HG03442 (cell line): ENCODE results near the gene PRDM2.

Experiments used
- ATAC-seq: cut with Tn5 transposase; IDR thresholded peaks from one replicate; pipeline ENCODE4 v1.9.1; 2021; ENCODE audit warnings: mild to moderate bottlenecking, moderate library complexity; ENCODE audit not compliant: unreplicated experiment

Gene PRDM2

DNA sequence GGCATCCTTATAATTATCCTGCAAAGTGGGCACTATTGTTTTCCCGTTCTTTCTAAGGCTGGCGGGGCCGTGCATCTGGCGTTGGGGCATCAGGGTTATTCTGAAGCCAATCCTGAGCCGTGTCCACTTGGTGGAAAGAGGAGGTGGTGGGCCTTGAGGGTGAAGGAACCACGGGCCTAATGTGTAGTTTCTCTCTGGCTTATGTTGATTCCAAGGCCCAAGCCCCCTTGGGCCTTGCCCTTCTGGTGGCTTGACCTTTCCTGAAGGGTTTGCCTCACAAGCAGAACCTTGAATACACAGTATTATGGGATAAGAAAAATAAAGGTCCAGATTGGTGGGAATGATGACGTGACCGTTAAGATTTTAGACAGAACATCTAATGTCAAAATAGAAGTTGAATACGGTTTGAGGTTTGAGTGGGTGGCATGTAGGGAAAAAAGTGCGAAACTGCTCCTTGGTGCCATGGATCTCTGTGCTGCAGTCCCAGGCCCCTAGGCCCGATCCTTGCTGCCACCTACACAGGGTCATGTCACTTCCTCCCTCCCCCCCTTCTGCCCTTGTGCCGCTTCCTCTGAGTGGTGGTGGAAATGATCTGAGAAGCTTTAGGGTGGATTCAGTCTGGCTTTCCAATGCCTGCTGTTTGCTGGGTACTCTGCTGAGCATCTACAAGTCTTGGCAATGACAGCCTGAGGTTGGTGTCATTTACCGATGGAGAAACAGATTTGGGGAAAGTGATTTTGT, 90.5 kb downstream of the PRDM2 start:
- ATAC-seq: no peak

GRCh38 chr1:13792419-13792818, 92.4 kb downstream of the PRDM2 start:
- ATAC-seq: no peak

DNA sequence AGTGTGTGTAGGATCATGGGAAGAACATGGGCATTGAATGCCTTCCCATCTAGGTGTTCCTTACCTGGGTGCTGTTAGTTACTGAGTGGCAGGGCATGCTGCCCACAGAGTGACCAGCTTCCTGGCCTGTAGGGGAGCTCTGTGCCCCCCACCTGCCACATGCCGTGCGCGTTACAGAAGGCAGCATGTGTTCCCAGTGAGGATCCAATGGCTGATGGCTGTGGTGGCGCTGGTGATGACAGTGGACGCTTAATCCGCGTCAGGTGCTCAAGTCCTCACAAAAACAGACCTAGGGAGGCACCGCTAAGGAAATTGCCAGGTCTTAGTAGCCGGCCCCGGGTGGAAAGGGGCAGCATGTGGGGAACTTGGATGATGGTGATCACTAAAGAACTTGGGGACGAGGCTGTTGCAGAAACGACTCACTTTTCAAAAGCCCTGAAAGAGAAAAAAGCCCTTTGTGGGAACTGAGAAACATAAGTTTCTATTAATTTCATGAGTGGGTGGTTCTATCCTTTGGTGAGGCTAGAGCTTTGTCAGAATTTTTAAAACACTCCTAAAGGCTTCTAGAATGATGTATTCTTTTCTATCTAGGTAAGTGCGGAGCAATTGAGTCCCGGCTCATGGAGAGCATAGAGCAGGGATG, 93.2 kb downstream of the PRDM2 start:
- ATAC-seq: no peak

GRCh38 chr1:13794231-13795187, 94.5 kb downstream of the PRDM2 start:
- ATAC-seq: no peak

- ATAC-seq: no peak
These were observed 97.4 kb downstream of the PRDM2 start for GRCh38 chr1:13797397-13797796.

DNA sequence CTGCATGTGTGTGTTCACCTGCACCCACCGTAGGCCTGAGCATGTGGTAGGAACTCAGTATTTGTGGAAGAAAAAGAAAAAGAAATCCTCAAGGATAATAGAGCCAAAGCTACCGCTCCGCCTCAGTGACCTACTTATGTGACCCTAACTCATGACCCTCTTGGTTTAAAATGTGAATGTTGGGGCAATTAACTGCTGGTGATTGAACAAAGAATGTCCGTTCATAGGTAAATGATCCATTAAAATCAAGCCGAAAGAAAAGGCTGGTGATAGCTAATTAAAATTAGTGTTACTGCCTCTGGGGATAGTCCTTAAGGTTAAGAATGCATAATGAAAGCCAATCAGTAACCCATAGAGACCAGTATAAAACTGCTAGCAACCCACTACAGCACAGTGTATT, 98.1 kb downstream of the PRDM2 start:
- no peak for ATAC-seq

- no peak for ATAC-seq
These were observed 99.7 kb downstream of the PRDM2 start for GRCh38 chr1:13799502-13800283.

GRCh38 chr1:13801232-13801631, 101.2 kb downstream of the PRDM2 start:
- ATAC-seq: no peak

- ATAC-seq: no peak
These were observed 101.9 kb downstream of the PRDM2 start for GRCh38 chr1:13801655-13802486.

GRCh38 chr1:13802782-13803545, 103.0 kb downstream of the PRDM2 start:
- ATAC-seq: no peak

DNA sequence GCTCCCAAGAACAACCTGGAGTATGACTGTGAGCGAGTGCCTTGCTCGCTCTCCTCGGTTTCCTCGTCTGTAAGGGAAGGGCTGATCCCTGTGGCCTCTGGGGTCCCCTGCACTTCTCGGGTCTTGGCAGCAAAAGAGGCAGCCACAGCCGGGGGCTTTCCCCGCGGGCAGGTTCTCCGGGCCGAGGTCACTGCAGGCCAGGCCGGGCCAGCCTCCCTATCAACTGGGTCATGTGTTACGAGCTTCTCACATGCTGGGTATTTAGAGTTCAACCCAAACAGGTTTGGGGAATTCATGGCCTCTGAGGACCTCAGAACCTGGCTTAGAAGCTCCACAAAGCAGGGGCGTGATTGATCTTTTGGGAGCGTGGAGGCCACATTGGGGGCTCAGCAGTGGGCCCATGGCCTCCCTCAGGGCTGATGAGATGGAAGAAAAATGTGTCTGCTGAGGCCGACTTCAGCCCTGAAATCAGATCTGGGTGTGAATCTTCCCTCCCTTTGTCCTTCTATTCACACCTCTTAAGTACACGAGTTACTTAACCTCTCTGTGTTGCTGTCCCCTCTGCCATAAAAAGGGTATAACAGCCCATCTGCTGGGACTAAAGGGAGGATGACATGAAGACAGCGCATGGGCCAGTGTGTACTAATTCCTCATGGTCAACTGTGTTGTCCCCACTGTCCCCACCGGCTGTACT, 103.7 kb downstream of the PRDM2 start:
- ATAC-seq: no peak

DNA sequence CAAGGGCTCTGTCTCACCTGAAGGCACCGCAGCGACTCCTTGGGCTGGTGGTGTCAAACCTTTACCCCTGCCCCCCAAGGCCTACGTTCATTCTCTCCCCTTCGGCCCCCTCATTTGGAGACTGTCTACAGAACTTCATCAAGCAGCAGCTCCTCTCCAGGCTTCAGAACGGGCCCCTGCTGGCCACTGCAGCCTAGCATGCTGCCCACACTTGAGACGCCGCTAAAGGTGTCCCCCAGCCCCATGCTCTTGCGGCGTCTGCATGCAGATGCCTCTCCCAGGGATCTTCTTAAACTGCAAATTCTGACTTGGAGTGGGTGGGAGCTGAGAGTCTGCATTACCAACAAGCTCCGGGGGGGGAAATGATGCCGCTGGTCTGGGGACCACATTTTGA, 104.2 kb downstream of the PRDM2 start:
- ATAC-seq: no peak

DNA sequence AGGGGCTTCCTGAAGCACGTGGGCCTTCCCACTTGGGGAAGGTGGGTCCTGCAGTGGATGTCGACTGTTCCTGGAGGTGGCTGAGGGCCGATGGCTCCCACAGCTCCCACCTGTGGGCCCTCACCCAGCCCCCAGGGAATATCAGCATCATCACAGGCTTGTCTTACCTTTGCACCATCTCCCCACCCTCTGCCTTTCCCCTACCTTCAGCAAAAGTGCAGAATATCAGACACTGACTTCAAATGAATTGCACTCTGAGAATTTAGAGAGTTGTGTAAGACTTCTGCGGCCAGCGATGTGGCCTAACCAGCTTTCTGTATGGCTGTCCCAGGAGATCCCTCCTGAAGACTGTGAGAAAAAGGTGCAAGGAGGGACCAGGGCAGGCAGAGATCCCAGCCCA, 105.4 kb downstream of the PRDM2 start:
- ATAC-seq: no peak

DNA sequence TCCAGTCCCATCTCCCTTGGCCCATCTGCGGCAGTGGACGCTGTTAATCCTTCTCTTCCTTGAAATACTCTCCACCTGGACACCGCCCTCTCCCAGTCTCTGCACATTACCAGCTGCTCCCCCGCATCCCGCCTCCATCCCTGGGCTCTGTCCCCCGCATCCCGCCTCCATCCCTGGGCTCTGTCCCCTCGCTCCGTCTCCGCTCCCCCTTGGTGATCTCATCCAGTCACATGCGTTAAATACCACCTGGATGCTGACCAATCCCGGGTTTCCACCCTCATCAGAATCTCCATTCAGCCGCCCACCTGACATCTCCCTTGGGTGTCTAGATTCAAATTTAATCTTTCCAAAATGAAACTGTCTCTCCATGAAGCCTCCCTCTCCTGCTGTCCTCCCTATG, 106.1 kb downstream of the PRDM2 start:
- ATAC-seq: no peak

DNA sequence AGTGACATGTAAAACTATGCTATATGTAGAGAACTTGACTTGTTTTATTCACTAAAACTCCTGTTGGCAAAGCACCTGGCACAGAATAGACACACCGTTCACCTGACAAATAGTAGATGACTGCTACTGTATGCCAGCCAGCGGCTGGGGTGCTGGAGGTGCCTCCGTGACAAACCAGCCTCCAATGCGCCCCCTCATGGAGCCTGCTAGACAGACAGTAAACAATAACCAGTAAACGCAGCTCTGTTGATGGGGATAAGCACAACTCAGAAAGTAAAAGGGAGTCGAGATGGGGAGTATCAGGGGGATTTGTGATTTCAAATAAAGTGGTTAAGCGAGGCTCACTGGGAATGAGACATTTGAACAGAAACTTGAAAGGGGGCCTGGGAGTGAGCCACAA, 107.2 kb downstream of the PRDM2 start:
- ATAC-seq: no peak

GRCh38 chr1:13808729-13809131, 108.7 kb downstream of the PRDM2 start:
- no peak for ATAC-seq

DNA sequence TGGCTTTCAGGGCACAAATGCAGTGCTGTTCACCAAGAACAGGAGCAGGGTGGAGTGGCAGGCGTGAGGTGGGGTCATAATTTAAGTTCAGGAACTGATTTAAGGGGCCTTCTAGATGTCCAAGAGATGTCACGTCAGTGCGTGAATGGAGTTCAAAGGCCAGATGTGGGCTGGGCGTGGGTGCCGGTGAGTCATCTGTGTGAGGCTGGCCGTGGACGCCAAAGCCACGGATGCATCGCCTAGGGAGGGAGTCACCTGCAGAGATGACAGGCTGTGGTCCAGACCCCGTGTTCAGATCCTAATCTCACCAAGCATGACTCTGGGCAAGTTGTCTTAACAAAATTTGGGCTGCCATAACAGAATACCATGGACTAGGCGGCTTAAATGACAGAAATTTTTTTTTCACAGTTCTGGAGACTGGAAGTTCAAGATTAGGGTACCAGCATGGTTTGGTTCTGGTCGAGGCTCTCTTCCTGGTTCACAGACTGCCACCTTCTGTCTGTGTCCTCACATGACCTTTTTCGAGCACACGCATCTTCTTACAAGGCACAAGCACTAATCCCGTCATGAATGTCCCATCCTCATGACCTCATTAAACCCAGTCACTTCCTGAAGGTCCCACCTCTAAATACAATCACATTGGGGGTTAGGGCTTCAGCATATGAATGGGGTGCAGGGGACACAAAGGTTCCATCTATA, 109.6 kb downstream of the PRDM2 start:
- no peak for ATAC-seq
